OCI-LY1 (cell line): ENCODE data around the gene SERPINA4.

Source experiments
- CTCF ChIP-seq: fragments of 200-600 bp; sonication (generic), shearing (Covaris generic); IDR thresholded peaks from 2 replicates; pipeline ENCODE4 v1.5.1; 2017; ENCODE audit warnings: mild to moderate bottlenecking, antibody characterized with exemption, low read length, moderate library complexity, mixed read lengths
- EZH2 ChIP-seq: fragments of 200-600 bp; sonication (generic), shearing (Covaris generic); IDR thresholded peaks from 2 replicates; pipeline ENCODE4 v1.8.0; 2017; ENCODE audit warnings: borderline replicate concordance, mixed run types, mild to moderate bottlenecking, antibody characterized with exemption, low read length, moderate library complexity, mixed read lengths

GRCh38 chr14:94542111-94542810, 19.0 kb upstream of the SERPINA4 start:
- no peak for TF ChIP-seq CTCF
- no peak for TF ChIP-seq EZH2
